ENCODE measurements around the gene BEST3.
A peak's percentile ranks its signal among the peaks of the same experiment; 100 is the strongest.

The BEST3 gene

GRCh38 chr12:69698769-69699540, at the start of gene BEST3:
TSS of gene BEST3 (minus strand) at chr12:69699303. CDS start at chr12:69697798, 1,505 bp downstream.
- peak; percentile 97 for DNase-seq

- no peak for DNase-seq
These were observed 45.0 kb upstream of the BEST3 start for GRCh38 chr12:69744109-69744508.

GRCh38 chr12:69739287-69740191, 40.4 kb upstream of the BEST3 start:
- DNase-seq, result peak; percentile 66

- DNase-seq, result peak; percentile 89
These were observed 39.5 kb upstream of the BEST3 start, which contains the start of gene RAB3IP for GRCh38 chr12:69738351-69739286. TSS of gene RAB3IP (plus strand) at chr12:69738860. CDS start at chr12:69755409, 16,549 bp downstream.

GRCh38 chr12:69733638-69734037, 34.5 kb upstream of the BEST3 start:
- DNase-seq, result no peak

GRCh38 chr12:69732088-69732487, 33.0 kb upstream of the BEST3 start:
- no peak for DNase-seq

GRCh38 chr12:69726922-69727321, 27.8 kb upstream of the BEST3 start:
- no peak for DNase-seq

GRCh38 chr12:69720750-69721149, 21.6 kb upstream of the BEST3 start:
- DNase-seq, result no peak

- DNase-seq, result no peak
These were observed 20.5 kb upstream of the BEST3 start for GRCh38 chr12:69719336-69720316.

- DNase-seq, result no peak
These were observed 15.4 kb upstream of the BEST3 start for GRCh38 chr12:69714542-69714941.

- no peak for DNase-seq
These were observed 13.7 kb upstream of the BEST3 start for GRCh38 chr12:69712826-69713225.

GRCh38 chr12:69708649-69709048, 9.5 kb upstream of the BEST3 start:
- no peak for DNase-seq

- no peak for DNase-seq
These were observed 5.3 kb upstream of the BEST3 start for GRCh38 chr12:69704357-69704756.

GRCh38 chr12:69703146-69703642, 4.1 kb upstream of the BEST3 start:
- no peak for DNase-seq

GRCh38 chr12:69701826-69702225, 2.7 kb upstream of the BEST3 start:
- peak; percentile 62 for DNase-seq

GRCh38 chr12:69698054-69698453, 1.0 kb downstream of the BEST3 start:
- DNase-seq, result no peak

- DNase-seq, result no peak
These were observed 5.0 kb downstream of the BEST3 start for GRCh38 chr12:69694123-69694522.

- DNase-seq, result no peak
These were observed 9.5 kb downstream of the BEST3 start for GRCh38 chr12:69689638-69690037.

- DNase-seq, result no peak
These were observed 10.4 kb downstream of the BEST3 start for GRCh38 chr12:69688471-69689427.

GRCh38 chr12:69688021-69688420, 11.1 kb downstream of the BEST3 start:
- no peak for DNase-seq

Data from NCI-H1105 (cell line).